HEK293 (cell line): ENCODE measurements around the gene ISX.

Experiments
- CTCF ChIA-PET: fragments of 350-600 bp; formaldehyde crosslinking; extraction: SDS; loops from one replicate; lab custom pipeline; 2021; ENCODE audit warnings: antibody characterized with exemption; lab: Yijun Ruan, JAX
- POLR2A ChIA-PET: fragments of 300-600 bp; formaldehyde crosslinking; extraction: SDS; loops from one replicate; lab custom pipeline; 2020; ENCODE audit warnings: antibody characterized with exemption, inconsistent platforms; lab: Yijun Ruan, JAX
- H3K27ac ChIP-seq: fragments of 200-500 bp; sonication (Bioruptor generic); 2 replicates; pipeline ENCODE4 v1.5.1; 2014; ENCODE audit warnings: low read depth, low read length, control low read depth, inconsistent platforms; ENCODE audit errors: extremely low read depth
- H3K36me3 ChIP-seq, 2 experiments: fragments of 200-500 bp in 1 of 2; sonication (Bioruptor generic) in 1 of 2; 1 replicate in 1 of 2; 2 replicates in 1 of 2; pipeline ENCODE4 v1.5.1; 2014 to 2017; ENCODE audit warnings: inconsistent platforms in 2 of 2, low read length in 2 of 2; ENCODE audit not compliant: control insufficient read depth in 2 of 2, insufficient read depth in 1 of 2
- H3K4me1 ChIP-seq: fragments of 200-500 bp; sonication (Bioruptor generic); 2 replicates; pipeline ENCODE4 v1.5.1; 2014; ENCODE audit warnings: mild to moderate bottlenecking, low read length, inconsistent platforms; ENCODE audit not compliant: control insufficient read depth, insufficient read depth
- H3K4me3 ChIP-seq: 2 replicates; pipeline ENCODE4 v1.5.1; 2011; ENCODE audit warnings: low read depth, mild to moderate bottlenecking, control low read depth, low read length, moderate library complexity
- H3K9me3 ChIP-seq: fragments of 200-500 bp; sonication (Bioruptor generic); 2 replicates; pipeline ENCODE4 v1.5.1; 2014; ENCODE audit warnings: low read depth, low read length, inconsistent platforms; ENCODE audit not compliant: control insufficient read depth, insufficient read depth
- ATF2 ChIP-seq: fragments of 450-650 bp; formaldehyde crosslinking; IDR thresholded peaks from 2 replicates; pipeline ENCODE4 v1.5.1; 2016; ENCODE audit warnings: missing biosample characterization, missing genetic modification characterization, low read depth
- BCL11A ChIP-seq: fragments of 450-650 bp; formaldehyde crosslinking; IDR thresholded peaks from 2 replicates; pipeline ENCODE4 v1.5.1; 2016; ENCODE audit warnings: low read depth, missing biosample characterization, missing genetic modification characterization
- GFI1B ChIP-seq: fragments of 450-650 bp; formaldehyde crosslinking; IDR thresholded peaks from 2 replicates; pipeline ENCODE4 v1.5.1; 2016; ENCODE audit warnings: missing biosample characterization, missing genetic modification characterization
- YY2 ChIP-seq: fragments of 450-650 bp; formaldehyde crosslinking; IDR thresholded peaks from 2 replicates; pipeline ENCODE4 v1.5.1; 2016; ENCODE audit warnings: missing biosample characterization, missing genetic modification characterization
- ZBTB6 ChIP-seq: fragments of 450-650 bp; formaldehyde crosslinking; IDR thresholded peaks from 2 replicates; pipeline ENCODE4 v1.5.1; 2017; ENCODE audit warnings: missing biosample characterization, missing genetic modification characterization
- ZNF114 ChIP-seq: fragments of 450-650 bp; formaldehyde crosslinking; IDR thresholded peaks from 2 replicates; pipeline ENCODE4 v1.5.0; 2017; ENCODE audit warnings: missing biosample characterization, missing genetic modification characterization
- ZNF155 ChIP-seq: fragments of 450-650 bp; formaldehyde crosslinking; IDR thresholded peaks from 2 replicates; pipeline ENCODE4 v1.5.1; 2016; ENCODE audit warnings: missing biosample characterization, missing genetic modification characterization
- ZNF175 ChIP-seq: fragments of 450-650 bp; formaldehyde crosslinking; IDR thresholded peaks from 2 replicates; pipeline ENCODE4 v1.5.1; 2016; ENCODE audit warnings: missing biosample characterization, missing genetic modification characterization
- ZNF366 ChIP-seq: fragments of 450-650 bp; formaldehyde crosslinking; conservative IDR thresholded peaks from 2 replicates; pipeline ENCODE4 v1.5.1; 2016; ENCODE audit warnings: missing biosample characterization, missing genetic modification characterization
- ZNF394 ChIP-seq: fragments of 450-650 bp; formaldehyde crosslinking; IDR thresholded peaks from 2 replicates; pipeline ENCODE4 v1.5.1; 2016; ENCODE audit warnings: missing biosample characterization, missing genetic modification characterization, mild to moderate bottlenecking, moderate library complexity, borderline replicate concordance
- ZNF488 ChIP-seq: fragments of 450-650 bp; formaldehyde crosslinking; IDR thresholded peaks from 2 replicates; pipeline ENCODE4 v1.5.1; 2016; ENCODE audit warnings: missing biosample characterization, missing genetic modification characterization
- ZNF510 ChIP-seq: fragments of 450-650 bp; formaldehyde crosslinking; IDR thresholded peaks from 2 replicates; pipeline ENCODE4 v1.5.1; 2018; ENCODE audit warnings: mild to moderate bottlenecking, missing genetic modification characterization, missing biosample characterization; ENCODE audit not compliant: insufficient replicate concordance
- ZNF514 ChIP-seq: fragments of 450-650 bp; formaldehyde crosslinking; IDR thresholded peaks from 2 replicates; pipeline ENCODE4 v1.5.1; 2016; ENCODE audit warnings: missing biosample characterization, missing genetic modification characterization
- ZNF701 ChIP-seq: fragments of 450-650 bp; formaldehyde crosslinking; IDR thresholded peaks from 2 replicates; pipeline ENCODE4 v1.5.1; 2016; ENCODE audit warnings: missing biosample characterization, missing genetic modification characterization
- ZNF791 ChIP-seq: fragments of 450-650 bp; formaldehyde crosslinking; IDR thresholded peaks from 2 replicates; pipeline ENCODE4 v1.5.1; 2016; ENCODE audit warnings: missing biosample characterization, missing genetic modification characterization
- ZNF792 ChIP-seq: fragments of 450-650 bp; formaldehyde crosslinking; IDR thresholded peaks from 2 replicates; pipeline ENCODE4 v1.5.1; 2016; ENCODE audit warnings: missing biosample characterization, missing genetic modification characterization
- TF ChIP-seq, protein P1 (sequence below): fragments of 450-650 bp; formaldehyde crosslinking; IDR thresholded peaks from 2 replicates; pipeline ENCODE4; 2016; ENCODE audit warnings: missing biosample characterization, missing genetic modification characterization
- TF ChIP-seq, protein P2 (sequence below): fragments of 450-650 bp; formaldehyde crosslinking; IDR thresholded peaks from 2 replicates; pipeline ENCODE4 v1.5.1; 2016; ENCODE audit warnings: missing biosample characterization, missing genetic modification characterization
- TF ChIP-seq, protein P3 (sequence below): fragments of 450-650 bp; formaldehyde crosslinking; IDR thresholded peaks from 2 replicates; pipeline ENCODE4 v1.5.1; 2016; ENCODE audit warnings: missing biosample characterization, missing genetic modification characterization
- TF ChIP-seq, protein P4 (sequence below): fragments of 450-650 bp; formaldehyde crosslinking; IDR thresholded peaks from 2 replicates; pipeline ENCODE4 v1.5.1; 2016; ENCODE audit warnings: missing biosample characterization, missing genetic modification characterization

ISX gene

DNA sequence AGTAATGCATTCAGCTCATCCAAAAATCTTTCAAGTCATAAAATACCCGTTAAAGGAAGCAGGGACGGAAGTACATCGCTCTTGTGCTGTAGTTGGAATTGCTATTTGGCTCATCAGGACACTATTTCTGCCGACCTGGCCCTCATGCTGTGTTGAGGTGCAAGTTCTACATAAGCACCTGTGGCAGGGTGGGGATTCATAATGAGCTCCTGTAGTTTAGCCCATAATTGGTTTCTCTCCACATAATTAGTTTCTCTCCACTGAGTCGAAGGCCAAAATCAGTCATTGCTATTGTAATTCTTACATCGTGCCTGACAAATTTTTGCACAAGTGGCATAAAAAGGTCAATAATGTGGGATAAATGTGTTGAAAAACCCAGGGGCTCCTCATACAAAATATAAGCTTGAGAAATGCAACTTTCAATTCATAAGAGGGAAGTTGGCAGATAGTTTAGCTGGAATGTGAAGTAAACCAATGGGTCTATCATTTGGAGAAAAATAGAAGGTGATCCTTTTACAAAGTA is 14.9 kb upstream of the ISX start (continued):
- TF ChIP-seq ZNF514 (no peak), ATF2 (tag by site-specific recombination) (no peak), ZNF114 (tag by site-specific recombination) (no peak), ZNF510 (tag by site-specific recombination) (no peak), ZNF701 (tag by site-specific recombination) (no peak), ZNF488 (tag by site-specific recombination) (no peak), ZNF175 (tag by site-specific recombination) (no peak), ZNF792 (tag by site-specific recombination) (no peak)

- H3K36me3 ChIP-seq: no peaks in the 10 kb centered on the region
- H3K9me3 ChIP-seq: no peaks in the 10 kb centered on the region
- POLR2A ChIA-PET: no interaction called here
- no peak overlapping the region for H3K27ac ChIP-seq
- TF ChIP-seq ZNF155 (tag by site-specific recombination) (no peak), YY2 (no peak), ZBTB6 (tag by site-specific recombination) (no peak)
- CTCF ChIA-PET: interaction anchor here (0.6 kb wide), 1 partner anchor 916 kb away, joined by 3 read pairs; no protein-coding TSS in a partner anchor
- no peaks in the 10 kb centered on the region for H3K4me1 ChIP-seq
- no peak overlapping the region for H3K4me3 ChIP-seq
These were observed 14.2 kb upstream of the ISX start for GRCh38 chr22:35051791-35052190.

DNA sequence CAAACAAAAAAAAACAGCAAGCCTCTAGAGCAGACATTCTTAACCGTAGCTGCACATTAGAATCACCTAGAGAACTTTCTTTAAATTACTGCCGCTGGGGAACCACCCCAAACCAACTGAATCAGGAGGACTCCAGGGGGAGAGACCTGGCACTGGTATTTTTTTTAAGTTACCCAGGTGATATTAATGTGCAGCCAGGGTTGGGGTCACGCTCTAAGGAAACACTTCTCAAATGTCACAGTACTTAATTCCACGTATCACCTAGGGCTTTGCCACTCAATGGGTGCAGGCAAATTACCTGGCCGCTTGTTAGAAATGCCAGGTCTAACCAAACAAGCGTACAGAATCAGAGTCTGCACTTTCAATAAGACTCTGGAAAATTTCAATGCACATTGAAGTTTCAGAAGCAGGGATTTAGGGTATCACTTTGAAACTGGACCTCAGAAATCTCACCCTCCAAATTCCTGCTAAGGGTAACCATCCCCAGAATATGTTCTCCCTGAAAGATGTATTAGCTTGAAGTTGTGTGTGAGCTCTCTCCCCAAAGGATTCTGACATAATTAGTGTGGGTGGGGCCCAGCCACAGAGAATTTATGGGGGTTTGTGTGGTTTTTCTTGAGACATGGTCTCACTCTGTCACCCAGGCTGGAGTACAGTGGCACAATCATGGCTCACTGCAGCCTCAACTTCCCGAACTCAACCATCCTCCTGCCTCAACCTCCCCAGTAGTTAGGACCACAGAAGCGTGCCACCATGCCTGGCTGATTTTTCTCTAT is 12.7 kb upstream of the ISX start:
- no peak overlapping the region for H3K27ac ChIP-seq
- H3K36me3 ChIP-seq: no peaks in the 10 kb centered on the region
- H3K4me1 ChIP-seq: no peaks in the 10 kb centered on the region
- no peaks in the 10 kb centered on the region for H3K9me3 ChIP-seq
- ChIA-PET CTCF (no interaction called here), POLR2A (no interaction called here)
- H3K4me3 ChIP-seq: no peak overlapping the region
- no peak for TF ChIP-seq ZNF366
- TF ChIP-seq, protein P1, sequence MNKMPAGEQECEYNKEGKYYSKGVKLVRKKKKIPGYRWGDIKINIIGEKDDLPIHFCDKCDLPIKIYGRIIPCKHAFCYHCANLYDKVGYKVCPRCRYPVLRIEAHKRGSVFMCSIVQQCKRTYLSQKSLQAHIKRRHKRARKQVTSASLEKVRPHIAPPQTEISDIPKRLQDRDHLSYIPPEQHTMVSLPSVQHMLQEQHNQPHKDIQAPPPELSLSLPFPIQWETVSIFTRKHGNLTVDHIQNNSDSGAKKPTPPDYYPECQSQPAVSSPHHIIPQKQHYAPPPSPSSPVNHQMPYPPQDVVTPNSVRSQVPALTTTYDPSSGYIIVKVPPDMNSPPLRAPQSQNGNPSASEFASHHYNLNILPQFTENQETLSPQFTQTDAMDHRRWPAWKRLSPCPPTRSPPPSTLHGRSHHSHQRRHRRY (tag by site-specific recombination): no peak
- no peak for TF ChIP-seq BCL11A (tag by site-specific recombination)
- TF ChIP-seq ZNF791 (tag by site-specific recombination): no peak
- no peak for TF ChIP-seq ZNF394 (tag by site-specific recombination)
- TF ChIP-seq, protein P2, sequence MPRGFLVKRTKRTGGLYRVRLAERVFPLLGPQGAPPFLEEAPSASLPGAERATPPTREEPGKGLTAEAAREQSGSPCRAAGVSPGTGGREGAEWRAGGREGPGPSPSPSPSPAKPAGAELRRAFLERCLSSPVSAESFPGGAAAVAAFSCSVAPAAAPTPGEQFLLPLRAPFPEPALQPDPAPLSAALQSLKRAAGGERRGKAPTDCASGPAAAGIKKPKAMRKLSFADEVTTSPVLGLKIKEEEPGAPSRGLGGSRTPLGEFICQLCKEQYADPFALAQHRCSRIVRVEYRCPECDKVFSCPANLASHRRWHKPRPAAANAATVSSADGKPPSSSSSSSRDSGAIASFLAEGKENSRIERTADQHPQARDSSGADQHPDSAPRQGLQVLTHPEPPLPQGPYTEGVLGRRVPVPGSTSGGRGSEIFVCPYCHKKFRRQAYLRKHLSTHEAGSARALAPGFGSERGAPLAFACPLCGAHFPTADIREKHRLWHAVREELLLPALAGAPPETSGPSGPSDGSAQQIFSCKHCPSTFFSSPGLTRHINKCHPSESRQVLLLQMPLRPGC (tag by site-specific recombination): no peak
- TF ChIP-seq, protein P3, sequence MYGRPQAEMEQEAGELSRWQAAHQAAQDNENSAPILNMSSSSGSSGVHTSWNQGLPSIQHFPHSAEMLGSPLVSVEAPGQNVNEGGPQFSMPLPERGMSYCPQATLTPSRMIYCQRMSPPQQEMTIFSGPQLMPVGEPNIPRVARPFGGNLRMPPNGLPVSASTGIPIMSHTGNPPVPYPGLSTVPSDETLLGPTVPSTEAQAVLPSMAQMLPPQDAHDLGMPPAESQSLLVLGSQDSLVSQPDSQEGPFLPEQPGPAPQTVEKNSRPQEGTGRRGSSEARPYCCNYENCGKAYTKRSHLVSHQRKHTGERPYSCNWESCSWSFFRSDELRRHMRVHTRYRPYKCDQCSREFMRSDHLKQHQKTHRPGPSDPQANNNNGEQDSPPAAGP (tag by site-specific recombination): no peak
- TF ChIP-seq GFI1B (tag by site-specific recombination): no peak
- TF ChIP-seq, protein P4, sequence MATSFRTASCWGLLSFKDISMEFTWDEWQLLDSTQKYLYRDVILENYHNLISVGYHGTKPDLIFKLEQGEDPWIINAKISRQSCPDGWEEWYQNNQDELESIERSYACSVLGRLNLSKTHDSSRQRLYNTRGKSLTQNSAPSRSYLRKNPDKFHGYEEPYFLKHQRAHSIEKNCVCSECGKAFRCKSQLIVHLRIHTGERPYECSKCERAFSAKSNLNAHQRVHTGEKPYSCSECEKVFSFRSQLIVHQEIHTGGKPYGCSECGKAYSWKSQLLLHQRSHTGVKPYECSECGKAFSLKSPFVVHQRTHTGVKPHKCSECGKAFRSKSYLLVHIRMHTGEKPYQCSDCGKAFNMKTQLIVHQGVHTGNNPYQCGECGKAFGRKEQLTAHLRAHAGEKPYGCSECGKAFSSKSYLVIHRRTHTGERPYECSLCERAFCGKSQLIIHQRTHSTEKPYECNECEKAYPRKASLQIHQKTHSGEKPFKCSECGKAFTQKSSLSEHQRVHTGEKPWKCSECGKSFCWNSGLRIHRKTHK (tag by site-specific recombination): no peak
